Smooth muscle cell (in vitro differentiated cells): ENCODE results near the gene FAM193B. TPM values are rescaled to one million over a fixed set of nuclear protein-coding genes. Genes with fewer than 3 reads are reported as not detected.

Source experiments
- DNase-seq: peaks from one replicate; lab custom pipeline; 2025; ENCODE audit not compliant: unreplicated experiment; lab: John Stamatoyannopoulos, UW
- H2AFZ ChIP-seq: fragments of 200-600 bp; sonication (generic); 2 replicates; pipeline ENCODE4 v1.6.0; 2016; ENCODE audit warnings: antibody characterized with exemption, low read depth, mild to moderate bottlenecking
- H3F3A ChIP-seq: fragments of 200-600 bp; sonication (generic); 2 replicates; pipeline ENCODE4 v1.6.0; 2017; ENCODE audit warnings: antibody characterized with exemption, low read depth
- H3K27ac ChIP-seq: fragments of 200-600 bp; sonication (generic); 2 replicates; pipeline ENCODE4 v1.5.1; 2016; ENCODE audit warnings: low read depth, mild to moderate bottlenecking
- H3K27me3 ChIP-seq: fragments of 200-600 bp; sonication (generic); 2 replicates; pipeline ENCODE4 v1.6.1; 2016; ENCODE audit warnings: low read depth, mild to moderate bottlenecking
- H3K36me3 ChIP-seq: fragments of 200-600 bp; sonication (generic); 2 replicates; pipeline ENCODE4 v1.5.1; 2016; ENCODE audit warnings: low read depth
- H3K4me1 ChIP-seq: fragments of 200-600 bp; sonication (generic); 2 replicates; pipeline ENCODE4 v1.5.1; 2016; ENCODE audit warnings: low read depth
- H3K4me2 ChIP-seq: fragments of 200-600 bp; sonication (generic); 2 replicates; pipeline ENCODE4 v1.6.0; 2016; ENCODE audit warnings: mild to moderate bottlenecking
- H3K4me3 ChIP-seq: fragments of 200-600 bp; sonication (generic); 2 replicates; pipeline ENCODE4 v1.5.1; 2016; ENCODE audit warnings: mild to moderate bottlenecking
- H3K79me2 ChIP-seq: fragments of 200-600 bp; sonication (generic); 2 replicates; pipeline ENCODE4 v1.6.0; 2016; ENCODE audit warnings: low read depth, mild to moderate bottlenecking
- H3K9ac ChIP-seq: fragments of 200-600 bp; sonication (generic); 2 replicates; pipeline ENCODE4 v1.6.0; 2016; ENCODE audit warnings: low read depth
- H3K9me3 ChIP-seq: fragments of 200-600 bp; sonication (generic); replicated peaks from 2 replicates; pipeline ENCODE4 v1.5.1; 2016; ENCODE audit warnings: low read depth
- H4K20me1 ChIP-seq: fragments of 200-600 bp; sonication (generic); 2 replicates; pipeline ENCODE4 v1.6.0; 2016; ENCODE audit warnings: low read depth
- CTCF ChIP-seq: fragments of 200-600 bp; sonication (generic); IDR thresholded peaks from 2 replicates; pipeline ENCODE4 v1.5.1; 2017; ENCODE audit warnings: borderline replicate concordance, mild to moderate bottlenecking, antibody characterized with exemption; ENCODE audit not compliant: insufficient read depth, poor library complexity, severe bottlenecking
- WGBS: methylation state at CpG from one replicate; pipeline ENCODE4 v1.1.7; 2016; ENCODE audit warnings: low lambda C conversion rate; 5-methylcytosine and 5-hydroxymethylcytosine counted together
- polyA plus RNA-seq: library from polyadenylated mRNA; unstranded; fragments of >200 nt; fragmentation: Nextera tagmentation; extraction: Ambion mirVana; gene quantifications from 2 replicates; pipeline ENCODE4 v1.2.1, GENCODE V29; 2016
- total RNA-seq: library from RNA; depleted of rRNA; stranded (reverse); fragments of >200 nt; gene quantifications from 2 replicates; pipeline ENCODE4 v1.2.3, GENCODE V29; 2014

The FAM193B gene
- total and polyA plus RNA-seq, 2 experiments from 2014 or later: 28.3 to 42.8 TPM

DNA sequence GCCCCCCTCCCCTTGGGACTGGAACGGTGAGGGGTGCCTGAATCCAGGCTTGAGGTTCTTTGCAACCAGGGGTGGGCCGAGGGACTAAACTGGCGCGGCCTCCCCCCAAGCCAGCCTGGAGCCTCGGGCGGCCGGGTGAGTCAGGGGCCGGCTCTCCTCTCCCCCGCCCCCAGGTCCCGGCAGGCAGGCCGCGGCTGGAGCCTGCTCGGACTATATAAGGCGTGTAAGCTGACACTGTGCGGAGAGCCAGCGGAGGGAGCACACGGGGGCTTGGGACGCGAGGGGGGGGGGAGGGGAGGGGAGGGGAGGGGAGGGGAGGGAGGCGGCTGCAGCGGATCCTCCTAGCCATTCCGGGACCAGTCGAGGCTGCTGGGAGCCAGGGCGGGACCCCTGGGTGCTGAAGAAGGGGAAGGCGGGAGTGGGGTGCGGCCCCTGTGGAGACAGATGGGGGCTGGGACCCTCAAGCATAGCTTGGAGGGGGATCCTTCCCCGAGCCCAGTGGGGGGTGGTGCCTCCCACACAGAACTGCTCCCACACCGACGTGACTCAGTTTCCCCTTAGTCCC lies 57.6 kb downstream of the FAM193B start:
- Histone ChIP-seq H3K9me3 (no peaks in the 10 kb centered on the region), H3K27me3 (no peaks in the 10 kb centered on the region), H3K79me2 (peaks cover 29% of the 10 kb centered on the region), H3K4me1 (peaks cover 43% of the 10 kb centered on the region), H3K36me3 (no peaks in the 10 kb centered on the region), H3F3A (peaks cover 29% of the 10 kb centered on the region), H3K4me2 (peak overlapping the region; percentile 99), H3K9ac (peak overlapping the region; percentile 90), H4K20me1 (peaks cover 27% of the 10 kb centered on the region), H2AFZ (no peak overlapping the region), H3K27ac (peak overlapping the region; percentile 96), H3K4me3 (peak overlapping the region; percentile 66)
- 0% methylated on average over 9 of the region's 29 CpGs for WGBS
- no peak for TF ChIP-seq CTCF
- DNase-seq: peak; percentile 72

GRCh38 chr5:177496070-177496726 lies 58.2 kb downstream of the FAM193B start:
- peak; percentile 24 for TF ChIP-seq CTCF
- no peak overlapping the region for H2AFZ ChIP-seq
- peaks cover 33% of the 10 kb centered on the region for H4K20me1 ChIP-seq
- peak overlapping the region; percentile 90 for H3K9ac ChIP-seq
- no peaks in the 10 kb centered on the region for H3K9me3 ChIP-seq
- H3K36me3 ChIP-seq: no peaks in the 10 kb centered on the region
- 7% methylated on average over 12 of the region's 12 CpGs for WGBS
- no peak for DNase-seq
- H3K27me3 ChIP-seq: no peaks in the 10 kb centered on the region
- H3K27ac ChIP-seq: peak overlapping the region; percentile 96
- H3K4me2 ChIP-seq: peak overlapping the region; percentile 99
- H3K4me1 ChIP-seq: peaks cover 41% of the 10 kb centered on the region
- H3K79me2 ChIP-seq: peaks cover 29% of the 10 kb centered on the region
- peak overlapping the region; percentile 66 for H3K4me3 ChIP-seq
- H3F3A ChIP-seq: peaks cover 31% of the 10 kb centered on the region

- Histone ChIP-seq H3K79me2 (peaks cover 35% of the 10 kb centered on the region), H3K9ac (peak overlapping the region; percentile 90), H3K4me1 (peaks cover 37% of the 10 kb centered on the region), H3K4me3 (peak overlapping the region; percentile 66), H4K20me1 (peaks cover 40% of the 10 kb centered on the region), H3K27ac (peak overlapping the region; percentile 96), H3K36me3 (no peaks in the 10 kb centered on the region), H3F3A (peaks cover 32% of the 10 kb centered on the region), H3K9me3 (no peaks in the 10 kb centered on the region), H2AFZ (no peak overlapping the region), H3K27me3 (no peaks in the 10 kb centered on the region), H3K4me2 (peak overlapping the region; percentile 99)
- WGBS: 34% methylated on average over 13 of the region's 14 CpGs
- no peak for TF ChIP-seq CTCF
- peak; percentile 56 for DNase-seq
Measured at GRCh38 chr5:177495243-177496060, 58.9 kb downstream of the FAM193B start.
